ENCODE measurements around the gene MB21D2.

The MB21D2 gene

GRCh38 chr3:192927016-192927415 lies 9.4 kb upstream of the MB21D2 start:
- no peak for TF ChIP-seq Cebpa-rat (IDR thresholded peaks at IDR 0.05)
- Histone ChIP-seq H3K27me3 (no peaks in the 10 kb centered on the region), H3K36me3 (no peaks in the 10 kb centered on the region), H3K9ac (no peak overlapping the region), H3K4me2 (no peak overlapping the region), H4K20me1 (no peaks in the 10 kb centered on the region), H3K4me1 (peaks cover 5% of the 10 kb centered on the region), H3K27ac (no peak overlapping the region), H3K4me3 (no peak overlapping the region), H3K9me3 (no peaks in the 10 kb centered on the region)

- Histone ChIP-seq H3K36me3 (no peaks in the 10 kb centered on the region), H3K4me1 (no peaks in the 10 kb centered on the region), H3K27me3 (no peaks in the 10 kb centered on the region), H4K20me1 (no peaks in the 10 kb centered on the region), H3K9me3 (no peaks in the 10 kb centered on the region), H3K9ac (no peak overlapping the region), H3K27ac (no peak overlapping the region), H3K4me2 (no peak overlapping the region), H3K4me3 (no peak overlapping the region)
- no peak for TF ChIP-seq Cebpa-rat (IDR thresholded peaks at IDR 0.05)
Measured at GRCh38 chr3:192923731-192924130, 6.1 kb upstream of the MB21D2 start.

- Histone ChIP-seq H3K36me3 (no peaks in the 10 kb centered on the region), H3K27ac (no peak overlapping the region), H3K4me2 (no peak overlapping the region), H3K27me3 (no peaks in the 10 kb centered on the region), H3K4me1 (no peaks in the 10 kb centered on the region), H3K9me3 (peaks cover 7% of the 10 kb centered on the region), H4K20me1 (no peaks in the 10 kb centered on the region), H3K4me3 (no peak overlapping the region), H3K9ac (no peak overlapping the region)
- TF ChIP-seq Cebpa-rat (IDR thresholded peaks at IDR 0.05) = no peak
Measured at GRCh38 chr3:192921793-192922192, 4.1 kb upstream of the MB21D2 start.

- Histone ChIP-seq H3K27me3 (no peaks in the 10 kb centered on the region), H3K4me3 (no peak overlapping the region), H3K9me3 (peaks cover 13% of the 10 kb centered on the region), H3K9ac (no peak overlapping the region), H3K4me2 (no peak overlapping the region), H3K4me1 (no peaks in the 10 kb centered on the region), H3K36me3 (no peaks in the 10 kb centered on the region), H4K20me1 (no peaks in the 10 kb centered on the region), H3K27ac (no peak overlapping the region)
- TF ChIP-seq Cebpa-rat (IDR thresholded peaks at IDR 0.05) = no peak
Measured at GRCh38 chr3:192920411-192920810, 2.8 kb upstream of the MB21D2 start.

GRCh38 chr3:192919901-192920300 lies 2.2 kb upstream of the MB21D2 start:
- no peak overlapping the region for H3K27ac ChIP-seq
- peaks cover 13% of the 10 kb centered on the region for H3K9me3 ChIP-seq
- no peak overlapping the region for H3K4me3 ChIP-seq
- no peaks in the 10 kb centered on the region for H3K4me1 ChIP-seq
- no peak overlapping the region for H3K9ac ChIP-seq
- TF ChIP-seq Cebpa-rat (IDR thresholded peaks at IDR 0.05) = no peak
- no peaks in the 10 kb centered on the region for H3K27me3 ChIP-seq
- H3K4me2 ChIP-seq = no peak overlapping the region
- H3K36me3 ChIP-seq = no peaks in the 10 kb centered on the region
- no peaks in the 10 kb centered on the region for H4K20me1 ChIP-seq

GRCh38 chr3:192918275-192918588 lies 576 bp upstream of the MB21D2 start:
- Histone ChIP-seq H3K36me3 (no peaks in the 10 kb centered on the region), H3K4me1 (no peaks in the 10 kb centered on the region), H3K9ac (no peak overlapping the region), H3K9me3 (peaks cover 13% of the 10 kb centered on the region), H3K27me3 (no peaks in the 10 kb centered on the region), H3K27ac (no peak overlapping the region), H3K4me3 (no peak overlapping the region), H4K20me1 (no peaks in the 10 kb centered on the region), H3K4me2 (no peak overlapping the region)
- TF ChIP-seq Cebpa-rat (IDR thresholded peaks at IDR 0.05) = no peak

GRCh38 chr3:192917028-192917403 lies 640 bp downstream of the MB21D2 start:
- Histone ChIP-seq H3K4me1 (no peaks in the 10 kb centered on the region), H3K4me2 (no peak overlapping the region), H4K20me1 (no peaks in the 10 kb centered on the region), H3K27me3 (no peaks in the 10 kb centered on the region), H3K27ac (no peak overlapping the region), H3K4me3 (no peak overlapping the region), H3K9ac (no peak overlapping the region), H3K36me3 (no peaks in the 10 kb centered on the region), H3K9me3 (peaks cover 13% of the 10 kb centered on the region)
- TF ChIP-seq Cebpa-rat (IDR thresholded peaks at IDR 0.05) = no peak

GRCh38 chr3:192916371-192917027 lies 1.2 kb downstream of the MB21D2 start:
- TF ChIP-seq Cebpa-rat (IDR thresholded peaks at IDR 0.05) = no peak
- Histone ChIP-seq H3K27me3 (no peaks in the 10 kb centered on the region), H3K4me2 (no peak overlapping the region), H3K36me3 (no peaks in the 10 kb centered on the region), H4K20me1 (no peaks in the 10 kb centered on the region), H3K4me3 (no peak overlapping the region), H3K9me3 (peaks cover 13% of the 10 kb centered on the region), H3K9ac (no peak overlapping the region), H3K27ac (no peak overlapping the region), H3K4me1 (no peaks in the 10 kb centered on the region)

GRCh38 chr3:192915722-192916121 lies 1.9 kb downstream of the MB21D2 start:
- TF ChIP-seq Cebpa-rat (IDR thresholded peaks at IDR 0.05) = no peak
- Histone ChIP-seq H3K9ac (no peak overlapping the region), H3K27me3 (no peaks in the 10 kb centered on the region), H3K27ac (no peak overlapping the region), H3K4me3 (no peak overlapping the region), H3K36me3 (no peaks in the 10 kb centered on the region), H3K4me2 (no peak overlapping the region), H4K20me1 (no peaks in the 10 kb centered on the region), H3K9me3 (peaks cover 13% of the 10 kb centered on the region), H3K4me1 (no peaks in the 10 kb centered on the region)

- Histone ChIP-seq H3K9ac (no peak overlapping the region), H4K20me1 (no peaks in the 10 kb centered on the region), H3K36me3 (no peaks in the 10 kb centered on the region), H3K27me3 (no peaks in the 10 kb centered on the region), H3K4me1 (no peaks in the 10 kb centered on the region), H3K27ac (no peak overlapping the region), H3K4me2 (no peak overlapping the region), H3K4me3 (no peak overlapping the region), H3K9me3 (peaks cover 13% of the 10 kb centered on the region)
- no peak for TF ChIP-seq Cebpa-rat (IDR thresholded peaks at IDR 0.05)
Measured at GRCh38 chr3:192915304-192915703, 2.4 kb downstream of the MB21D2 start.

- no peak overlapping the region for H3K4me2 ChIP-seq
- no peak overlapping the region for H3K27ac ChIP-seq
- H4K20me1 ChIP-seq = no peaks in the 10 kb centered on the region
- H3K4me3 ChIP-seq = no peak overlapping the region
- no peaks in the 10 kb centered on the region for H3K36me3 ChIP-seq
- H3K27me3 ChIP-seq = no peaks in the 10 kb centered on the region
- H3K4me1 ChIP-seq = no peaks in the 10 kb centered on the region
- H3K9ac ChIP-seq = no peak overlapping the region
- peaks cover 13% of the 10 kb centered on the region for H3K9me3 ChIP-seq
- no peak for TF ChIP-seq Cebpa-rat (IDR thresholded peaks at IDR 0.05)
Measured at GRCh38 chr3:192914848-192915247, 2.8 kb downstream of the MB21D2 start.

Measured in BLaER1 (cell line).